H1 (cell line): Measurements from ENCODE around the gene SARNP. TPM values are rescaled to one million over a fixed set of nuclear protein-coding genes. Genes with fewer than 3 reads are reported as not detected.

ENCODE experiments used
- CTCF ChIA-PET: fragments of 300-600 bp; sonication (Branson Sonifier 250); formaldehyde crosslinking; loops from one replicate; lab custom pipeline; 2021; ENCODE audit not compliant: partially characterized antibody; lab: Charles Lee
- POLR2A ChIA-PET: fragments of 300-600 bp; sonication (Branson Sonifier 250); formaldehyde crosslinking; loops from one replicate; lab custom pipeline; 2021; ENCODE audit warnings: inconsistent platforms; ENCODE audit not compliant: partially characterized antibody; lab: Charles Lee
- DNase-seq, 2 experiments: peaks; one replicate each; pipeline versions ENCODE4 v3.0.0 to v3.0.0-alpha.2; 2010 to 2022; ENCODE audit warnings: low spot score in 2 of 2, low read depth in 1 of 2, mixed read lengths in 1 of 2
- FAIRE-seq: peaks from 2 replicates; lab custom pipeline; 2011; peaks lifted over from hg19 to GRCh38; lab: Jason Lieb, UNC
- H2AFZ ChIP-seq: 2 replicates; pipeline ENCODE4 v1.8.1; 2012; ENCODE audit warnings: low read length, inconsistent platforms
- H2AK5ac ChIP-seq: 2 replicates; pipeline ENCODE4 v1.6.1; 2013; ENCODE audit warnings: low read depth, low read length
- H2BK120ac ChIP-seq: replicated peaks from 2 replicates; pipeline ENCODE3; 2013; ENCODE audit warnings: low read depth, low read length, inconsistent platforms
- H2BK12ac ChIP-seq: 2 replicates; pipeline ENCODE4 v1.6.1; 2013; ENCODE audit warnings: low read depth, low read length
- H2BK15ac ChIP-seq: 2 replicates; pipeline ENCODE4 v1.6.1; 2013; ENCODE audit warnings: low read length
- H2BK20ac ChIP-seq: 2 replicates; pipeline ENCODE4 v1.6.1; 2013; ENCODE audit warnings: low read length
- H2BK5ac ChIP-seq: 2 replicates; pipeline ENCODE4 v1.6.1; 2013; ENCODE audit warnings: low read depth, low read length
- H3K14ac ChIP-seq: 2 replicates; pipeline ENCODE4 v1.6.1; 2013; ENCODE audit warnings: inconsistent platforms; ENCODE audit not compliant: insufficient read length
- H3K18ac ChIP-seq: 2 replicates; pipeline ENCODE4 v1.6.1; 2013; ENCODE audit warnings: low read length; ENCODE audit errors: extremely low read depth
- H3K23ac ChIP-seq: 2 replicates; pipeline ENCODE4 v1.6.1; 2013; ENCODE audit warnings: inconsistent platforms; ENCODE audit not compliant: insufficient read length
- H3K23me2 ChIP-seq: 2 replicates; pipeline ENCODE4 v1.6.1; 2013; ENCODE audit warnings: low read depth, low read length
- H3K27ac ChIP-seq: 2 replicates; pipeline ENCODE4 v1.6.1; 2011; ENCODE audit warnings: low read depth, low read length, inconsistent platforms
- H3K27me3 ChIP-seq, 4 experiments: replicated peaks in 1 of 4; 1 replicate in 1 of 4; 2 replicates in 3 of 4; pipeline versions ENCODE4 v1.6.1 to v1.8.1; 2011 to 2013; ENCODE audit warnings: low read length in 3 of 4, mild to moderate bottlenecking in 3 of 4, inconsistent platforms in 2 of 4, mixed read lengths in 2 of 4, moderate library complexity in 1 of 4; ENCODE audit not compliant: control insufficient read depth in 3 of 4, insufficient read depth in 3 of 4; ENCODE audit errors: extremely low read depth in 1 of 4
- H3K36me3 ChIP-seq, 4 experiments: 2 replicates each; pipeline versions ENCODE4 v1.6.1 to v1.8.1; 2011 to 2013; ENCODE audit warnings: mild to moderate bottlenecking in 4 of 4, low read length in 3 of 4, moderate library complexity in 2 of 4, control low read depth in 1 of 4, inconsistent platforms in 1 of 4; ENCODE audit not compliant: insufficient read depth in 4 of 4, control insufficient read depth in 2 of 4
- H3K4ac ChIP-seq: replicated peaks from 2 replicates; pipeline ENCODE3; 2013; ENCODE audit warnings: low read length, low read depth, mixed read lengths, inconsistent platforms; ENCODE audit not compliant: insufficient read length
- H3K4me1 ChIP-seq, 4 experiments: replicated peaks in 1 of 4; 1 replicate in 1 of 4; 2 replicates in 3 of 4; pipeline versions ENCODE4 v1.6.1 to v1.8.1; 2011 to 2013; ENCODE audit warnings: low read length in 3 of 4, inconsistent platforms in 2 of 4, mixed read lengths in 1 of 4; ENCODE audit not compliant: insufficient read depth in 4 of 4, control insufficient read depth in 3 of 4
- H3K4me2 ChIP-seq, 2 experiments: 2 replicates each; pipeline versions ENCODE4 v1.6.1 to v1.8.1; 2011 to 2013; ENCODE audit warnings: low read depth in 2 of 2, low read length in 2 of 2, control low read depth in 1 of 2, inconsistent platforms in 1 of 2, mild to moderate bottlenecking in 1 of 2; ENCODE audit not compliant: insufficient read depth in 1 of 2
- H3K4me3 ChIP-seq, 4 experiments: fragments of 200-600, 300-600 bp in 1 of 4; sonication (generic), shearing (Covaris generic), sonication (Bioruptor Twin) in 1 of 4; 2 replicates each; pipeline versions ENCODE4 v1.5.1 to v1.8.1; 2011 to 2016; ENCODE audit warnings: low read length in 4 of 4, low read depth in 3 of 4, control low read depth in 2 of 4, inconsistent platforms in 2 of 4, mild to moderate bottlenecking in 2 of 4, mixed read lengths in 1 of 4, moderate library complexity in 1 of 4; ENCODE audit not compliant: insufficient read depth in 2 of 4; ENCODE audit errors: extremely low read depth in 1 of 4
- H3K56ac ChIP-seq: replicated peaks from 2 replicates; pipeline ENCODE3; 2013; ENCODE audit warnings: low read depth, mild to moderate bottlenecking, mixed read lengths, low read length, inconsistent platforms; ENCODE audit not compliant: insufficient read length
- H3K79me1 ChIP-seq: 2 replicates; pipeline ENCODE4 v1.6.1; 2013; ENCODE audit warnings: low read depth, low read length, control low read depth
- H3K79me2 ChIP-seq, 2 experiments: 2 replicates each; pipeline versions ENCODE4 v1.6.1 to v1.8.1; 2012 to 2013; ENCODE audit warnings: low read length in 2 of 2, mild to moderate bottlenecking in 2 of 2, inconsistent platforms in 1 of 2; ENCODE audit not compliant: insufficient read depth in 2 of 2, control insufficient read depth in 1 of 2
- H3K9ac ChIP-seq, 4 experiments: replicated peaks in 1 of 4; 1 replicate in 1 of 4; 2 replicates in 3 of 4; pipeline versions ENCODE4 v1.6.1 to v1.8.1; 2011 to 2013; ENCODE audit warnings: low read depth in 3 of 4, low read length in 3 of 4, control low read depth in 2 of 4, mild to moderate bottlenecking in 2 of 4, moderate library complexity in 2 of 4, inconsistent platforms in 1 of 4; ENCODE audit errors: extremely low read depth in 1 of 4
- H3K9me3 ChIP-seq, 2 experiments: 2 replicates each; pipeline versions ENCODE4 v1.6.1 to v1.8.1; 2012 to 2013; ENCODE audit warnings: mild to moderate bottlenecking in 2 of 2, moderate library complexity in 2 of 2, control low read depth in 1 of 2, inconsistent platforms in 1 of 2, low read depth in 1 of 2, low read length in 1 of 2, mixed read lengths in 1 of 2; ENCODE audit not compliant: insufficient read depth in 2 of 2
- H4K20me1 ChIP-seq, 2 experiments: replicated peaks in 1 of 2; 2 replicates each; pipeline versions ENCODE3 to v1.8.1; 2011 to 2013; ENCODE audit warnings: inconsistent platforms in 2 of 2, low read length in 2 of 2, mild to moderate bottlenecking in 1 of 2; ENCODE audit not compliant: insufficient read depth in 2 of 2, control insufficient read depth in 1 of 2
- H4K5ac ChIP-seq: 2 replicates; pipeline ENCODE4 v1.6.1; 2013; ENCODE audit warnings: low read length, low read depth, mixed read lengths, inconsistent platforms; ENCODE audit not compliant: insufficient read length
- H4K8ac ChIP-seq: 2 replicates; pipeline ENCODE4 v1.8.0; 2013; ENCODE audit warnings: mild to moderate bottlenecking, moderate library complexity, low read length, inconsistent platforms; ENCODE audit not compliant: insufficient read depth; ENCODE audit errors: extremely low read depth
- H4K91ac ChIP-seq: replicated peaks from 2 replicates; pipeline ENCODE3; 2013; ENCODE audit warnings: low read length, mixed read lengths, inconsistent platforms; ENCODE audit not compliant: insufficient read length
- CHD2 ChIP-seq: IDR thresholded peaks from 2 replicates; pipeline ENCODE4 v1.6.1; 2012; ENCODE audit warnings: low read length, improper control_type of control experiment
- CREB1 ChIP-seq: IDR thresholded peaks from 2 replicates; pipeline ENCODE4 v1.6.1; 2012; ENCODE audit warnings: inconsistent platforms
- MAFK ChIP-seq: IDR thresholded peaks from 2 replicates; pipeline ENCODE4 v1.6.1; 2012; ENCODE audit warnings: low read depth, mild to moderate bottlenecking, improper control_type of control experiment, low read length
- NANOG ChIP-seq: IDR thresholded peaks from 2 replicates; pipeline ENCODE4 v1.6.1; 2011; ENCODE audit warnings: low read length, low read depth, mild to moderate bottlenecking, inconsistent platforms; ENCODE audit not compliant: insufficient read depth, poor library complexity, severe bottlenecking
- PHF8 ChIP-seq: fragments of 200-600 bp; sonication (generic); conservative IDR thresholded peaks from 2 replicates; pipeline ENCODE4 v1.7.1; 2012; ENCODE audit warnings: low read depth, mild to moderate bottlenecking, inconsistent platforms, low read length, moderate library complexity
- RAD21 ChIP-seq, 2 experiments: IDR thresholded peaks in 1 of 2; conservative IDR thresholded peaks in 1 of 2; 2 replicates each; pipeline ENCODE4 v1.6.1; 2011; ENCODE audit warnings: low read depth in 2 of 2, low read length in 2 of 2, improper control_type of control experiment in 1 of 2, inconsistent platforms in 1 of 2, mild to moderate bottlenecking in 1 of 2, moderate library complexity in 1 of 2
- SIN3A ChIP-seq, 2 experiments: IDR thresholded peaks in 1 of 2; conservative IDR thresholded peaks in 1 of 2; 2 replicates each; pipeline ENCODE4 v1.6.1; 2011 to 2012; ENCODE audit warnings: low read length in 2 of 2, improper control_type of control experiment in 1 of 2, low read depth in 1 of 2, mild to moderate bottlenecking in 1 of 2
- YY1 ChIP-seq: IDR thresholded peaks from 2 replicates; pipeline ENCODE4 v1.6.1; 2011; ENCODE audit warnings: low read depth, mild to moderate bottlenecking, low read length
- WGBS, 2 experiments: shearing (Covaris generic) in 1 of 2; methylation state at CpG; one replicate each; pipeline versions ENCODE4 v1.1.6 to v1.1.7; 2013 to 2015; ENCODE audit warnings: low lambda C conversion rate in 2 of 2, mixed read lengths in 2 of 2, inconsistent platforms in 1 of 2, low coverage in 1 of 2, missing lambda C conversion rate in 1 of 2; ENCODE audit not compliant: insufficient replicate concordance in 2 of 2, insufficient coverage in 1 of 2, insufficient read length in 1 of 2; ENCODE audit errors: extremely low coverage in 1 of 2, missing lambda C conversion rate in 1 of 2; 5-methylcytosine and 5-hydroxymethylcytosine counted together
- polyA plus RNA-seq, 7 experiments: library from polyadenylated mRNA; depleted of rRNA in 3 of 7; stranded (reverse) in 5 of 7; unstranded in 2 of 7; fragments of >200 nt in 5 of 7; fragments of 200-250 nt in 2 of 7; gene quantifications; 1 replicate in 5 of 7; 2 replicates in 1 of 7; 4 replicates in 1 of 7; pipeline versions ENCODE4 v1.2.1 to v1.2.3, GENCODE V29; 2011 to 2013; ENCODE audit warnings: missing spikeins in 2 of 7, mixed read lengths in 2 of 7
- total RNA-seq: library from RNA; stranded (reverse); fragmentation: NEBNext Ultra II Directional; extraction: Animal tissue kit (Norgen Biotek cat#: 25700); gene quantifications from 2 replicates; pipeline ENCODE4 v1.2.1, GENCODE V29; 2021
- TF ChIP-seq, protein P1 (sequence below): IDR thresholded peaks from 2 replicates; pipeline ENCODE4 v1.6.1; 2012; ENCODE audit warnings: inconsistent platforms

Gene SARNP
- total and polyA plus RNA-seq, 2 of the 8 experiments (the other 6 are each of a cell fraction or from before 2014, with no cell fraction given) = 114 to 226 TPM

DNA sequence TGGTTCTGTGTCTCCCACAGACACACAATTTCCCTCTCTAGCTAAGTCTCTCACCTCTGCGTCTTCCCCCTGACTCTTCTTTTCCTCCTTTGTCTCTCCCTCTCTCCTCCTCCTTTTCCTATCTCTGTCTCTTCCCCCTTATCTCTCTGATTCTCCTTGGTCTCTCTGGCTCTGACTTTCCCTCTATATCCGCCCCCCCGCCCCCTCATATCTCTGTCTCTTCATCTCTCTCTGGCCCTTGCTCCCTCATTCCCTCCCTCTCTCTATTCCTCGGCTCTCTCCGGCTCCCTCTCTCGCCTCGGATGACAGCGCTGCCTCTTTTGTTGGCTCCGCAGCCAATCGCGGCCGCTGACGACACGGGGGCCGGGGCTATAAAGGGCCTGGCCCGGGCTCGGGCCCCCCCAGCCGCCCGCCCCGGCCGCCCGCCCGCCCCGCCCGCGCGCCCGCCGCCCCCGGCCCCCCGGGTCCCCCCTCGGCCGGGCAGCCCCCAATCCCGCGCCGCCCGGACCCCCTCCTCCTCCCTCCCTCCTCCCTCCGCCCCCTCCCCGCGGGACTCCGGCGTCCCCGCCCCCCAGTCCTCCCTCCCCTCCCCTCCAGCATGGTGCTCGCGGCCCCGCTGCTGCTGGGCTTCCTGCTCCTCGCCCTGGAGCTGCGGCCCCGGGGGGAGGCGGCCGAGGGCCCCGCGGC, 74.7 kb downstream of the SARNP start, which contains the start of gene GDF11:
Gene GDF11 (plus strand): TSS at position 404 of the 687 bp plus-strand sequence. CDS start 195 bp downstream, at position 599.
- Histone ChIP-seq H3K4me1 (peaks cover 5 to 35% (median 14%) of the 10 kb centered on the region in 4 experiments), H3K18ac (peak within 1 kb of the TSS; percentile 99), H4K8ac (no peak within 1 kb of the TSS; the same call in 1 of the 2 replicates), H3K27ac (peak within 1 kb of the TSS; percentile 74; the same call in 1 of the 2 replicates), H4K91ac (peak within 1 kb of the TSS; percentile 92), H3K4me3 (peak within 1 kb of the TSS; percentile 80 to 99 (median 92)), H3K4ac (peak within 1 kb of the TSS; percentile 72), H2BK15ac (0 out of 2 replicates have a peak within 1 kb of the TSS, but pooled peaks have one; percentile 46), H3K79me2 (peaks cover 7 to 38% of the 10 kb centered on the region in 2 experiments), H3K23ac (no peak within 1 kb of the TSS), H3K4me2 (peak within 1 kb of the TSS; percentile 85 to 93), H3K79me1 (peaks cover 8% of the 10 kb centered on the region), H3K23me2 (peaks cover 32% of the 10 kb centered on the region), H3K27me3 (no peaks in the 10 kb centered on the region), H2BK120ac (no peak within 1 kb of the TSS), H3K36me3 (no peaks in the 10 kb centered on the region; a peak in 1 of 8 replicates), H2BK5ac (peak within 1 kb of the TSS; percentile 89), H3K9ac (peak within 1 kb of the TSS; percentile 57 to 90 (median 72); a peak in 6 of 7 replicates), H4K20me1 (peaks cover 1 to 4% of the 10 kb centered on the region in 2 experiments), H4K5ac (peak within 1 kb of the TSS; percentile 98), H3K14ac (no peak within 1 kb of the TSS), H2AK5ac (0 out of 2 replicates have a peak within 1 kb of the TSS, but pooled peaks have one; percentile 47), H2BK20ac (peak within 1 kb of the TSS; percentile 86; the same call in 1 of the 2 replicates), H3K9me3 (no peaks in the 10 kb centered on the region), H2AFZ (no peak within 1 kb of the TSS), H2BK12ac (peak within 1 kb of the TSS; percentile 91; the same call in 1 of the 2 replicates), H3K56ac (peak within 1 kb of the TSS; percentile 91)
- CTCF ChIA-PET = interaction anchor here (0.6 to 11.1 kb wide), 15 partner anchors 8 to 1939 kb away, joined by 3 to 224 read pairs (median 4); partner anchors contain the start of genes ORMDL2 and SARNP
- DNase-seq (peak in 1 of 2 experiments; percentile 82), FAIRE-seq (no peak)
- POLR2A ChIA-PET = interaction anchor here (0.6 to 46.5 kb wide), 18 partner anchors 1 to 361 kb away, joined by 3 to 809 read pairs (median 6); partner anchors contain the start of genes CD63, DNAJC14, GDF11 and ITGA7
- 4% methylated on average over 3 of the region's 53 CpGs; no CpG with 5 or more reads in 1 of the 2 experiments for WGBS, 2 experiments
- TF ChIP-seq PHF8 (no peak), MAFK (no peak), YY1 (no peak), RAD21 (IDR thresholded peaks at IDR 0.05 in 1 of 2, conservative IDR thresholded peaks at IDR 0.05 in 1 of 2; ENCODE audit: low read depth in 2 of 2, low read length in 2 of 2) (no peak), CHD2 (no peak), NANOG (no peak), CREB1 (peak; percentile 51; the same call in 1 of the 2 replicates), SIN3A (conservative IDR thresholded peaks at IDR 0.05 in 1 of 2, IDR thresholded peaks at IDR 0.05 in 1 of 2; ENCODE audit: low read depth in 1 of 2, low read length in 2 of 2) (0 out of 4 replicates have a peak, but pooled peaks have one; percentile 41 to 42)
- TF ChIP-seq, protein P1, sequence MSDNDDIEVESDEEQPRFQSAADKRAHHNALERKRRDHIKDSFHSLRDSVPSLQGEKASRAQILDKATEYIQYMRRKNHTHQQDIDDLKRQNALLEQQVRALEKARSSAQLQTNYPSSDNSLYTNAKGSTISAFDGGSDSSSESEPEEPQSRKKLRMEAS = no peak
